ENCODE results near the gene SDSL.

DNA sequence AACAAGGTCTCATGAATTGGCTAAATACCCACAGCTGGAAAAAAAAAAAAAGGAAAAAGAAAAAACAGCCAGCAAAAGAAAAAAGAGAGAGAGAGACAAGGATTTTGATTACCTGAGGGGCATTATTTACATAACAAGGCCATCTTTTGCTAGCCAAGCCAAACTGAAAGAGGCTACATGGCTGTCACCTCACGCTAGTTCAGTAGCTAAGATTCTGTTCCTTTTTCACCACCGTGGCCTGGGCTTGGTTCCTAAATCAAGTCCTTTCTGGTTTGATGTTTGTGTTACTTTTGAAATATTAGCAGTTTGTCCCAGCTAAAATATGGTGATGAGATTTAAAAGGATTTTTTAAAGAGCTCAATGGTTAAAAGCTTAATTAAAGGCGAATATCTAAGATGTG is 16.5 kb upstream of the SDSL start:
- no peak for TF ChIP-seq POLR2A (IDR thresholded peaks at IDR 0.05; ENCODE audit: low read depth, low read length)
- no peak for TF ChIP-seq MAZ (IDR thresholded peaks at IDR 0.05; ENCODE audit: borderline replicate concordance, low read depth, low read length)
- TF ChIP-seq ELK1 (IDR thresholded peaks at IDR 0.05; ENCODE audit: borderline replicate concordance, low read depth, low read length), result no peak
- TF ChIP-seq CTCF (conservative IDR thresholded peaks at IDR 0.05; ENCODE audit: low read depth, low read length), result no peak
- TF ChIP-seq MXI1 (IDR thresholded peaks at IDR 0.05; ENCODE audit: borderline replicate concordance, low read depth, low read length), result no peak
- TF ChIP-seq RCOR1 (IDR thresholded peaks at IDR 0.05; ENCODE audit: insufficient replicate concordance, low read length), result no peak
- TF ChIP-seq CEBPB (IDR thresholded peaks at IDR 0.05; ENCODE audit: low read depth, low read length), result no peak
- TF ChIP-seq NFE2L2 (IDR thresholded peaks at IDR 0.05; ENCODE audit: low read depth, low read length), result no peak
- TF ChIP-seq SMC3 (IDR thresholded peaks at IDR 0.05; ENCODE audit: low read depth, low read length), result no peak
- TF ChIP-seq RFX5 (IDR thresholded peaks at IDR 0.05; ENCODE audit: low read depth, low read length), result no peak
- TF ChIP-seq RAD21 (IDR thresholded peaks at IDR 0.05; ENCODE audit: low read length), result no peak
- TF ChIP-seq, protein P1, sequence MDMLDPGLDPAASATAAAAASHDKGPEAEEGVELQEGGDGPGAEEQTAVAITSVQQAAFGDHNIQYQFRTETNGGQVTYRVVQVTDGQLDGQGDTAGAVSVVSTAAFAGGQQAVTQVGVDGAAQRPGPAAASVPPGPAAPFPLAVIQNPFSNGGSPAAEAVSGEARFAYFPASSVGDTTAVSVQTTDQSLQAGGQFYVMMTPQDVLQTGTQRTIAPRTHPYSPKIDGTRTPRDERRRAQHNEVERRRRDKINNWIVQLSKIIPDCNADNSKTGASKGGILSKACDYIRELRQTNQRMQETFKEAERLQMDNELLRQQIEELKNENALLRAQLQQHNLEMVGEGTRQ (IDR thresholded peaks at IDR 0.05; ENCODE audit: low read depth, low read length), result no peak
- TF ChIP-seq FOS (IDR thresholded peaks at IDR 0.05; ENCODE audit: low read depth, low read length), result no peak
